ENCODE measurements around the gene DISP3. TPM values are rescaled to one million over a fixed set of nuclear protein-coding genes. Genes with fewer than 3 reads are reported as not detected.

The DISP3 gene
- total RNA-seq, 1 donor from 2014 or later, result 0.12 TPM

DNA sequence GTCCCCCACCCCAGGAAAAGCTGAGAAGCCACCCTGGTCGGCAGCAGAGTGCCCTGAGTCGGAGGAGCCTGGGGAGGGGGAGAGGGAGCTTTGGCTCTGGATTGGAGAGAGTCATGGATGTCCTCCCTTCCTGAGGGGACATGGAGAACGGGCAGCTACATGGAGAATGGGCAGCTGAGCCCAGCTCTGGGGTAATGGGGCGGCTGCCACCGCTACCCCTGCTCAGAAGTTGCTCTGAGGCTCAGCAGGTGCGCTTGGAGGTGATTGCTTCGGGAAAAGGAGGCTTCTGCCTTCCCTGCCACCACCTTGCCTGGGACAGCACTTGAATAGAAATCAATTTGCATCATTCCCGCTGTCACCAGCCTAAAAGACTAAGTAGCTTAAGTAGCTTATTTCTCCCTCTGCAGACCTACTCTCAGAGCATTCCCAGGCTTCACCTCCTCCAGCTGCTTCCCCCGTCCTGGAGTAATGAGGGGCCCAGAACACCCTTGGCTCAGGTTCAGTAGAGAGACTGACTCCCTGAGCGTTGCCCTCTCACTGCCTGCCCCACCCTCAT is 8.3 kb downstream of the DISP3 start:
- Histone ChIP-seq H3K4me3 (no peak overlapping the region), H3K36me3 (no peaks in the 10 kb centered on the region), H3K27me3 (ENCODE audit: low read depth) (peaks cover 35% of the 10 kb centered on the region), H3K27ac (no peak overlapping the region), H3K4me1 (no peaks in the 10 kb centered on the region), H3K9me3 (no peaks in the 10 kb centered on the region)
- DNase-seq (no peak), ATAC-seq (no peak)
- TF ChIP-seq, protein P1, sequence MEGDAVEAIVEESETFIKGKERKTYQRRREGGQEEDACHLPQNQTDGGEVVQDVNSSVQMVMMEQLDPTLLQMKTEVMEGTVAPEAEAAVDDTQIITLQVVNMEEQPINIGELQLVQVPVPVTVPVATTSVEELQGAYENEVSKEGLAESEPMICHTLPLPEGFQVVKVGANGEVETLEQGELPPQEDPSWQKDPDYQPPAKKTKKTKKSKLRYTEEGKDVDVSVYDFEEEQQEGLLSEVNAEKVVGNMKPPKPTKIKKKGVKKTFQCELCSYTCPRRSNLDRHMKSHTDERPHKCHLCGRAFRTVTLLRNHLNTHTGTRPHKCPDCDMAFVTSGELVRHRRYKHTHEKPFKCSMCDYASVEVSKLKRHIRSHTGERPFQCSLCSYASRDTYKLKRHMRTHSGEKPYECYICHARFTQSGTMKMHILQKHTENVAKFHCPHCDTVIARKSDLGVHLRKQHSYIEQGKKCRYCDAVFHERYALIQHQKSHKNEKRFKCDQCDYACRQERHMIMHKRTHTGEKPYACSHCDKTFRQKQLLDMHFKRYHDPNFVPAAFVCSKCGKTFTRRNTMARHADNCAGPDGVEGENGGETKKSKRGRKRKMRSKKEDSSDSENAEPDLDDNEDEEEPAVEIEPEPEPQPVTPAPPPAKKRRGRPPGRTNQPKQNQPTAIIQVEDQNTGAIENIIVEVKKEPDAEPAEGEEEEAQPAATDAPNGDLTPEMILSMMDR (IDR thresholded peaks at IDR 0.05), result no peak
- intact Hi-C loops (cut with DNase I), result no loop called here

DNA sequence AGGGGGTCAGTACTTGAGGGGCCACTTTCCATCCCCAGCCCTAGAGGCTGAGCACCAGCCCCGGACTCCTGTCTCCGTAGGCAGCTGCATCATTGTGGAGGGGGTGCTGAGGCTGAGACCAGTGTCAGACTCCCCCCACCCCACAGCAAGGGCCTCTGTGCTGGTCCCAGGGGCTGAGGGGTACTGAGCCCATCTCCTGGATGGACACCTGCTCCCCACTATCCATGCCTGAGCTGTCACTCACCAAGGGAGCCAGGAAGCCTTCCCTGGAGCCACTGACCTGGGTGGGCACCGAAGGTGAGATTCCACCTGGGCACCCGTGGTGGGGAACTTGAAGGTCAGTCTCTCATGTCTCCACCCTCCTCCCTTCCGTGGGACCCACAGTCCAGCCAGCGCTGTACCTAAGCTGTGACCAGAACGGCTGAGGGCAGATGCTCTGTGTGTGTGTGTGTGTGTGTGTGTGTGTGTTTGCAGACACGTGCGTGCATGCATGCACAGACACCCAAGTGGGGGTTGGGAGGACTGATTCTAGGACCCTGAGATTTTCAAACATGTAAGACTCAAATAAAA is 9.3 kb downstream of the DISP3 start:
- Histone ChIP-seq H3K9me3 (no peaks in the 10 kb centered on the region), H3K4me3 (no peak overlapping the region), H3K27me3 (ENCODE audit: low read depth) (peaks cover 27% of the 10 kb centered on the region), H3K36me3 (no peaks in the 10 kb centered on the region), H3K4me1 (no peaks in the 10 kb centered on the region), H3K27ac (no peak overlapping the region)
- no peak for DNase-seq
- intact Hi-C loops (cut with DNase I), result no loop called here
- ATAC-seq, result no peak
- TF ChIP-seq, protein P1 (IDR thresholded peaks at IDR 0.05), result no peak

DNA sequence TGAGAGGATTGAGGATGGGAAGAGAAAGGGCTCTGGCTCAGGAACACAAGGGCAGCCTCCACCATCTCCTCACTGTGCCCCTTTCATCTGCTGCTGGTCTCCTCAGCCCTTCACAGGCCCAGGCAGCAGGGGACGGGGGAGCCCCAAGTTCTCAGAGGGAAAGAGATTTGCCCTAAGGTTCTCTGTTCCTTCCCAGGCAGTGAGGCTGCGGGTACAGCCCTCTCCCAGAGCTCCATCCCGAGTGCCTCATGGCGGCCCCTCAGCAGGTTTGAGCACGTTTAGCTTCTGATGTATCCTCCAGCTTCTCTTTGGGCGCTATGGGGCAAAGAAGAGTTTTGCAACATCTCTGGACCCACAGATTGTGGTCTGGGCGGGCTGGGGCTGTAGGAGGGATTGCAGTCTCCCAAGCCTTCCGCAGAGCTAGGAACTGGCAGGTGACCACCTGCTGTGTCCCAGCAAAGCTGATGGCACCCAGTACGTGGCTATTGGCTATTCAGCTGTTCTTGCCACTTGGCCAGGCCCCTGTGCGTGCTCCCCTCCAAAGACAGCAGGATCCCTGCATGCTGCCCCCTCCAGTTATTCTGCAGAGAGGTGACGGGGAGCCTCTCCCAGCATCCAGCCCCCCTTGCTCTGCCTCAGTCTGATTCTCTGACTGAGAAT is 10.1 kb downstream of the DISP3 start:
- no peak for DNase-seq
- TF ChIP-seq, protein P1 (IDR thresholded peaks at IDR 0.05), result no peak
- no peak for ATAC-seq
- Histone ChIP-seq H3K27me3 (ENCODE audit: low read depth) (peaks cover 25% of the 10 kb centered on the region), H3K4me1 (no peaks in the 10 kb centered on the region), H3K4me3 (no peak overlapping the region), H3K9me3 (no peaks in the 10 kb centered on the region), H3K27ac (no peak overlapping the region), H3K36me3 (no peaks in the 10 kb centered on the region)
- intact Hi-C loops (cut with DNase I), result no loop called here

DNA sequence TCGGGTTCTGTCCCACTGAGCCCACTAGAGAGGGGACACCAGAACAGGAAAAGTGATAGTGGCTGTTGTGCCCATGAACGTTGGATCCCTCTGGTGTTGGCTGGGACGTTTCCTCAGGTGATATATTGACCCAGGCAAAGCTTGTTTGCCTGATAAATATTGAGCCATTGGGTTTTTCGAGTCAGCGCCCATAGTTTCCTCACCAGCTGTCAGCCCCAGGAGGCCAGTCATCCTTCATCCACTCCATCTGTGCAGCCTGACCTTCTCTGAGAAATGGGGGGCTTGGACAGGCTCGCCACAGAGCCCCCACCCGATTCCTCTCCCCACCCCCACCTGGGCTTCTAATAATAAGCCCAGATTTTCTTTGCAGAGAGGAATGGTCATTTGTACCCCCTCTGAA is 13.3 kb downstream of the DISP3 start:
- DNase-seq, result no peak
- no peaks in the 10 kb centered on the region for H3K9me3 ChIP-seq
- no peak for ATAC-seq
- no peak overlapping the region for H3K27ac ChIP-seq
- H3K4me3 ChIP-seq, result no peak overlapping the region
- H3K4me1 ChIP-seq, result no peaks in the 10 kb centered on the region
- intact Hi-C loops (cut with DNase I), result no loop called here
- TF ChIP-seq, protein P1 (IDR thresholded peaks at IDR 0.05), result no peak
- H3K27me3 ChIP-seq (ENCODE audit: low read depth), result peaks cover 26% of the 10 kb centered on the region
- H3K36me3 ChIP-seq, result no peaks in the 10 kb centered on the region

DNA sequence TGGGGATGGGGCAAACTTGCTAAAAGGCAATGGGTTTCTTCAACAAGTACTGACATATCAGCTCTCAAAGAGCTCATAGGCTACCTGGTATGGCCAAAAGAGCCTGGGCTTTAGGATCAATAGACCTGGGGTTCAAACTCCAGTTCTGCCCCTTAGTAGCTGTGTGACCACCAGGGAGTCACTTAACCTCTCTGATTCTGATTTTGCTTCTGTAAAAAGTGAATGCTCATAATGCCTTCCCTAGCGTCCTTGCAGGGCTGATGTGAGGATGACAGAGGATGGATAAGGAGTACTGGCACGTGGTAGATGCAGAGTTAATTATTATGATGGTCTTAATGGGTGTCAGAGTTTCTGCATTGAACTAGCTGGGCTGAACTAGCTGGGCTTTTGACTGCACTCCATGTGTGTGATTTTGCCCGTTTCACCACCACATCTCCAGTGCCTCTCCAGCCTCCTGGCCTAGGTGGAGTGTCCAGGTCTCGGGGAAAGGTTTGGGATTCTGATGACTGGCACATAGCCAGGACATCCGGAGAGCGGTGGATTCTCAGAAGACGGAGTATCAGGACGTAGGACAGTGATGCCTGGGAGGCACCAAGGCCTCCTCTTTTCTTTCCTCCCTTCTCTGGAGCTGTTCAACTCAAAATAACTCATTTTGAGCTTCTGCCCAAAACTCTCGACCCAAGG is 15.2 kb downstream of the DISP3 start:
- Histone ChIP-seq H3K4me1 (no peaks in the 10 kb centered on the region), H3K27me3 (ENCODE audit: low read depth) (peaks cover 12% of the 10 kb centered on the region), H3K36me3 (no peaks in the 10 kb centered on the region), H3K4me3 (no peak overlapping the region), H3K27ac (no peak overlapping the region), H3K9me3 (no peaks in the 10 kb centered on the region)
- intact Hi-C loops (cut with DNase I), result no loop called here
- DNase-seq, result no peak
- no peak for ATAC-seq
- TF ChIP-seq, protein P1 (IDR thresholded peaks at IDR 0.05), result no peak
